Measurements from ENCODE around the gene MRPL24. TPM values are rescaled to one million over a fixed set of nuclear protein-coding genes. Genes with fewer than 3 reads are reported as not detected.

MRPL24 gene
- total RNA-seq, 2 donors from 2014 or later: 45.8 to 50.5 TPM

GRCh38 chr1:156703336-156703735, 37.6 kb downstream of the MRPL24 start:
- Histone ChIP-seq H3K4me3 (no peak overlapping the region), H3K36me3 (no peaks in the 10 kb centered on the region), H3K27me3 (peaks cover 0 to 5% of the 10 kb centered on the region in 2 donors), H3K9me3 (no peaks in the 10 kb centered on the region), H3K27ac (no peak overlapping the region), H3K4me1 (peaks cover 0 to 35% of the 10 kb centered on the region in 2 donors)
- TF ChIP-seq CTCF (IDR thresholded peaks at IDR 0.05): no peak
- no peak for DNase-seq (ENCODE audit: low spot score)

- Histone ChIP-seq H3K4me1 (peaks cover 0 to 19% of the 10 kb centered on the region in 2 donors), H3K9me3 (no peaks in the 10 kb centered on the region), H3K36me3 (no peaks in the 10 kb centered on the region), H3K27ac (no peak overlapping the region), H3K27me3 (peaks cover 0 to 5% of the 10 kb centered on the region in 2 donors), H3K4me3 (no peak overlapping the region)
- no peak for DNase-seq (ENCODE audit: low spot score)
- no peak for TF ChIP-seq CTCF (IDR thresholded peaks at IDR 0.05)
These were observed 40.0 kb downstream of the MRPL24 start for GRCh38 chr1:156700736-156701531.

- Histone ChIP-seq H3K27me3 (peaks cover 0 to 5% of the 10 kb centered on the region in 2 donors), H3K36me3 (no peaks in the 10 kb centered on the region), H3K9me3 (no peaks in the 10 kb centered on the region), H3K4me3 (no peak overlapping the region), H3K4me1 (no peaks in the 10 kb centered on the region), H3K27ac (no peak overlapping the region)
- DNase-seq (ENCODE audit: low spot score): no peak
- no peak for TF ChIP-seq CTCF (IDR thresholded peaks at IDR 0.05)
These were observed 41.9 kb downstream of the MRPL24 start for GRCh38 chr1:156698995-156699394.

- H3K36me3 ChIP-seq: no peaks in the 10 kb centered on the region
- H3K27me3 ChIP-seq: peaks cover 0 to 5% of the 10 kb centered on the region in 2 donors
- H3K9me3 ChIP-seq: no peaks in the 10 kb centered on the region
- H3K27ac ChIP-seq: no peak overlapping the region
- no peak for DNase-seq (ENCODE audit: low spot score)
- H3K4me3 ChIP-seq: no peak overlapping the region
- TF ChIP-seq CTCF (IDR thresholded peaks at IDR 0.05): no peak
- peaks cover 0 to 5% of the 10 kb centered on the region in 2 donors for H3K4me1 ChIP-seq
These were observed 43.4 kb downstream of the MRPL24 start for GRCh38 chr1:156697481-156697880.

GRCh38 chr1:156696755-156697154, 44.1 kb downstream of the MRPL24 start:
- no peaks in the 10 kb centered on the region for H3K36me3 ChIP-seq
- H3K27ac ChIP-seq: no peak overlapping the region
- peaks cover 0 to 11% of the 10 kb centered on the region in 2 donors for H3K4me1 ChIP-seq
- peaks cover 0 to 5% of the 10 kb centered on the region in 2 donors for H3K27me3 ChIP-seq
- H3K9me3 ChIP-seq: no peaks in the 10 kb centered on the region
- TF ChIP-seq CTCF (IDR thresholded peaks at IDR 0.05): no peak
- H3K4me3 ChIP-seq: no peak overlapping the region
- no peak for DNase-seq (ENCODE audit: low spot score)

GRCh38 chr1:156694690-156694962, 46.3 kb downstream of the MRPL24 start:
- DNase-seq (ENCODE audit: low spot score): no peak
- Histone ChIP-seq H3K36me3 (no peaks in the 10 kb centered on the region), H3K9me3 (no peaks in the 10 kb centered on the region), H3K27ac (no peak overlapping the region), H3K4me3 (no peak overlapping the region), H3K27me3 (peaks cover 0 to 5% of the 10 kb centered on the region in 2 donors), H3K4me1 (peaks cover 0 to 16% of the 10 kb centered on the region in 2 donors)
- no peak for TF ChIP-seq CTCF (IDR thresholded peaks at IDR 0.05)

All from right atrium auricular region (tissue), 2 donors.